GF-D8 (cell line): ENCODE measurements around the gene ANKRD18A.
"Not testable (repeated sequence)": the region's sequence is repeated elsewhere in the genome, so short reads cannot be mapped to it uniquely, and the experiment has no call there.

Experiments used
- DNase-seq: peaks from one replicate; lab custom pipeline; 2025; lab: John Stamatoyannopoulos, UW

Gene ANKRD18A

GRCh38 chr9:38626006-38626405, 5.6 kb upstream of the ANKRD18A start:
- DNase-seq: no peak

DNA sequence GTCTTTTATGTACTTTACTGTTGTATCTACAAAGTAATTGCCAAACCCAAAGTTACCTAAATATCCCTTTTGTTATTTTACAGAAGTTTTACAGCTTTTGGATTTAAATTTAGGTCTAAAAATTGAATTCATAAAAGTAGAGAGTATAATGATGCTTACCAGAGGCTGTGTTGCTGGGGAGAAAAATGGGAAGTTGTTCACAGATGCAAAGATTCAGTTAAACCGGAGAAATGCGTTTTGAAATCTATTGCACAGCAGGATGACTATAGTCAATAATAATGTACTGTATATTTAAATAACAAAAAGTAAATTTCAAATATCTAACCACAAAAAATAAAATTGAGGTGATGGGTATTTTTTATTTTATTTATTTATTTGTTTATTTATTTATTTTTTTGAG, 2.6 kb upstream of the ANKRD18A start:
- peak; percentile 19 for DNase-seq

DNA sequence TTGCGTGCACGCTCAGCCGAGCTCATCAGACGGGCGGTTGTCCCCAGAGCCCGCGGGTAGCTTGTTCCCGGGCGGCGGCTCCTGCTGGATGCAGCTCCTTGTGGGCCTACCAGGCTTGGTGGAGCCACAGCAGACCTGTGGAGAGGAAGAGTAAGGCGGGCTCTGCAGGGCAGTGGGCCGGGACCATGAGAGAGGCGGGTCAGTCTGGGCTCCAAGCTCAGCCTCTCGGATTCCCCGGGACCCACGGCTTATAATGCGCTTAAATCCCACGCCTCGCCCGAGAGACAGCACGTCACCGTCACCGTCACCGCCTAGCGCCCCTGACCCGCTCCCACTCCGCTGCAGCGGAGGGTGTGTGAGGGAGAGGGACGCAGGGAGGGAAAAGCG, 1.9 kb upstream of the ANKRD18A start:
- DNase-seq: no peak

DNA sequence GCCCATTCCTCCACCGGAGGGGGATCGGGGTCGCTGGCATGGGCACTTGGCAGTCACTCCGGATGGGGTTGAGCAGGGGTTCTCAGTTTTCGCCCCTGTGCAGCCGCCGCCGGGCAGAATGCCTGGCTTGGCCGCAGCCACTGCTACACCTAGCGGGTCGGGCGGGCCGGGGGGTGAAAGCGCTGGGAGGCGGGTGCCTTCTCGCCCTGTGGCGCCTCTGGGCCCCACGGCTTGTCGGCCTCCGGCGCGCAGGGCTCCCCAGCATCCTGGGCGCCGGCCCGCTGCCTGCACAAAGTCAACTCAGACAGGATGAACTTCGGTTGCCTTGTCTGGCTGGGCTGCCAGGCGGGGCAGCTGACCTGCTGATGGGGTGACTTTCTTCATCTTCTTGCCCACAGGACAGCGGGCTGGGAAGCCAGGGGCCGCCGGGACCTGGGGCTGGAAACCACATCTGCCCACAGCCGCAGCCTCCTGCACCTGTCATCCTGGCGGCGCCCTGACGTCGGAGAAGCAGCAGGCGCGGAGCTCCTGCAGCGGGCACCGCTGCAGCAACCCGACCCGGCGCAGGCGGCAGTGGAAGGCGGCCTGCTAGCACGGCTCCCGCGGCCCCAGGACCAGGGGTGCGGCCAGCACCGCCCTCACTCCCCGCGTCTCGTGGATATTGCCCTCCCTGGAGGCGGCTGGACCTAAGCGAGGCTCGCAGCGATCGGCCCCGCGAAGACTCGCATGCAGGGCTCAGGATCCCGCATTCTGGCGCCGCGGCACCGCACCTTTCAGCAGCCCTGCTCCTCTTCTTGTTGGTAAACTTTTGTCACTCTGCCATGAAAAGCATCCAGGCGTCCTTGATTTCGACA, 1.3 kb upstream of the ANKRD18A start:
- DNase-seq: no peak

GRCh38 chr9:38619556-38620447, 594 bp downstream of the ANKRD18A start:
- DNase-seq: no peak

- not testable (repeated sequence) for DNase-seq
These were observed 22.2 kb downstream of the ANKRD18A start for GRCh38 chr9:38598029-38598745.

GRCh38 chr9:38595117-38595516, 25.3 kb downstream of the ANKRD18A start:
- DNase-seq: not testable (repeated sequence)

GRCh38 chr9:38591346-38592063, 28.9 kb downstream of the ANKRD18A start:
- DNase-seq: not testable (repeated sequence)

- DNase-seq: not testable (repeated sequence)
These were observed 36.6 kb downstream of the ANKRD18A start for GRCh38 chr9:38583765-38584164.

DNA sequence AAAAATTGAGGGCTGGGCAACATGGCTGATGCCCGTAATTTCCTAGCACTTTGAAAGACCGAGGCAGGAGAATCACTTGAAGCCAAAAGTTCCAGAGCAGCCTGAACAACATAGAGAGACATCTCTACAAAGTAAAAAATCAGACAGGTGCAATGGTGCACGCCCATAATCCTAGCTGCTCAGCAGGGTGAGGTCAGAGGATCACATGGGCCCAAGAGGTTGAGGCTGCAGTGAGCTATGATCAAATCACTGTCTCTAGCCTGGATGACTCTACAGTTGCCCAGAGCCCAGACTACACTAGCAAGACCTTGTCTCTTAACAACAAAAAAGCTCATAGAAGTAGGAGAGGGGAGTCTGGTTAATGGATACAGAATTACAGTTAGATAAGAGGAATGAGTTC, 40.3 kb downstream of the ANKRD18A start:
- not testable (repeated sequence) for DNase-seq

DNA sequence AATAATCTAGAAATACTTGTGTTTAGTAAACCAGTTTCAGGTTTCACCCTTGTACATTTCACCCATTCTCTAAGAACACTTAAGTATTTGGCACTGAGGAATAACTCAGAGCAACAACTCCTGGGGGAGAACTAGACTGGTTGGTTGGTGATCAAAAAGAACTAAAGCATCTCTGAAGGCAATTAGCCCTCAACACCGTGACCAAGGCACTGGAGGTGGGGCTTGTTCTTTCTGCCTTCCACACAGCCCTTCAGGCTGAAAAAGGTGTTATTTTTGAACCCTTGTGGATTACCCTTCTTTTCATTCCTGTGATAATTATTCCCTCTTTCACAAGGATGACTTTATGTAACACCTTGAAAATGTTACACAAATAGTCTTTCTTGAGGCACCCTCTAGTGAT, 44.2 kb downstream of the ANKRD18A start:
- not testable (repeated sequence) for DNase-seq

DNA sequence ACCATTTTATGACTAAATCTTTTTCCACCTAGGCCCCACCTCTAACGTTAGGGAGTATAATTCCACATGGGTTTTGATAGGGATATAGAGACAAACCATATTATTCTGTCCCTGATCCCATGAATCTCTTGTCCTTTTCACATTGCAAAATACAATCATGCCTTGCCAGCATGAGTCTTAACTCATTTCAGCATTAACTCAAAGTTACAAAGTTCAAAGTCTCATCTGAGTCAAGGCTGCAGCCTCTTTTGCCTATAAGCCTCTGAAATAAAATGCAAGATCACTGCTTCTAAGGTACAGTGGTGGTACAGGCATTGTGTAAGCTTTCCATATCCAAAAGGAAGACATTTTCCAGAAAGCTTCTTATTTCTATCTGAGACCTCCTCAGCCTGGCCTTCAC, 54.3 kb downstream of the ANKRD18A start:
- not testable (repeated sequence) for DNase-seq

DNA sequence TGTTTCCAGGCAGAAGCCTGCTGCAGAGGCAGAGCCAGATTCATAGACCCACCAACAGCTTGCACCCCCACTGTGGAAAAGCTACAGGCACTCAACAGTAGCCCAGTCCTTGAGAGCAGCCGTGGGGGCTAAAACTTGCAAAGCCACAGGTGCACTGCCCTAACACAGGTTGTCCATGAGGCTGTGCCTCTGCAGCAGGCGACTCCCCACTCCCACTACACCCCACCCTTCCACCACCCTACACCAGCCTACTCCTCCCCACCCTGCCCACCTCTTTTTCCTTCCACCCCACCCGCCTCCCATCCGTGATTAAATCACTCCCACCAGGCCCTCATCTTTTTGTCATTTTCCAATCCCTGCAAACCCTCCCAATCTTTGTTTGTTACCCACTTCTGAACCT, 55.2 kb downstream of the ANKRD18A start:
- not testable (repeated sequence) for DNase-seq

DNA sequence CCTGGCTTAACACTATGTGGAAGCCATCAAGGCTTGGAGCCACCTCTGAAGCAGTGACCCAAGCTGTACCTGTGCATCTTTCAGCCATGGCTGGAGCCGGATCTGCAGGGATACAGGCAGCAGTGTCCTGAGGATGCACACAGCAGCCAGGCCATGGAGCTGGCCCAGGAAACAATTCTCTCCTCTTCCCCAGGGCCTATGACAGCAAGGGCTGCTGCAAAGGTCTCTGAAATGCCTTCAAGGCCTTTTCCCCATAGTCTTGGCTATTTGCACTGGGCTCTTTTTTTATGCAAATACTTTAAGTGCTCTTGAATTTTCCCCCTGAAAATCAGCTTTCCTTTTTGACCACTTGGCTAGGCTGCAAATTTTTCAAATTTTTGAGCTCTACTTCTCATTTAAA, 56.5 kb downstream of the ANKRD18A start:
- DNase-seq: not testable (repeated sequence)

- DNase-seq: not testable (repeated sequence)
These were observed 59.3 kb downstream of the ANKRD18A start for GRCh38 chr9:38561134-38561533.

- not testable (repeated sequence) for DNase-seq
These were observed 61.2 kb downstream of the ANKRD18A start for GRCh38 chr9:38559172-38559571.

GRCh38 chr9:38557746-38558145, 62.6 kb downstream of the ANKRD18A start:
- not testable (repeated sequence) for DNase-seq

DNA sequence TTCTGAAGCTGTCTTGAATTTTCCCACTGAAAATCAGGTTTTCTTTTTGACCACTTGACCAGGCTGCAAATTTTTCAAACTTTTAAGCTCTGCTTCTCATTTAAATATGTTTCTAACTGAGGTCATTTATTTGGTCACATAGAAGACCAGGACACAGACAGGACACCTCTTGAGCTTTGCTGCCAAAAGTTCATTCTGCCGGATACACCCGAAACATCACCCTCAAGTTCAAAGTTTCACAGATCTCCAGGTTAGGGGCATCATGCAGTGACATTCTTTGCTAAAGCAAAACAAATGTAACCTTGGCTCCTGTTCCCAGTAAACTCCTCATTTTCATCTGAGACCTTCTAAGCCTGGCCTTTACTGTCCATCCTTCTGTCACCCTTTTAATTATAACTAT, 65.4 kb downstream of the ANKRD18A start:
- DNase-seq: not testable (repeated sequence)

DNA sequence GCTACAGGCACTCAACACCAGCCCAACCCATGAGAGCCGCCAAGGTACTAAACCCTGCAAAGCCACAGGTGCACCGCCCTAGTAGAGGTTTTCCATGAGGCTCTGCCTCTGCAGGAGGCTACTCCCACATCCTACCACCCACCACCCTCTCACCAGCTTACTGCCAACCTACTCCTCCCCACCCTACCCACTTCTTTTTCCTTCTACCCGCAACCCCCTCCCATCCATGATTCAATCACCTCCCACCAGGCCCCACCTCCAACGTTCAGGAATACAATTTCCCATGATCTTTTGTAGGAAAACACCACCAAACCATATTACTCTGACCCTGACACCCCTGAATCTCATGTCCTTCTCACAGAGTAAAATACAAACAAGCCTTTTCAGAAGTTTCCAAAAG, 67.4 kb downstream of the ANKRD18A start:
- DNase-seq: not testable (repeated sequence)

GRCh38 chr9:38546497-38547163, 73.8 kb downstream of the ANKRD18A start:
- peak; percentile 5 for DNase-seq

DNA sequence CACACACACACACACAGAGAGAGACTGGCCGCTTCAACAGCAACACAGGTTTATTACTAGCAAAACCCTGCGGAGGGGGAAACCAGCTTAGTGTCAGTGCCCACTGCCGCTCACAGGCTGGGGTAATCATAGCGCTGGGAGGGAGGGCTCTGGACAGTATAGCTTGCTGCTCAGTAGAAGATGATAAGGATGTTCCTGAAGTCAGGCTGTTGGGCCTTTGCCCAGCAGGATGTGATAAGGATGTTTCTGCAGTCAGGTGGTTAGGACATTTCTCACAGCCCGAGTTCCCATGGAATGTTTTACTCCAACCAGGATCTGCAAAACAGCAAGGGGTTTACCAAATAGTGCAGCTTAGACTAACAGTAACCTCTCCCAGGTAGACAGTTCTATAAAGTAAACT, 79.9 kb downstream of the ANKRD18A start:
- DNase-seq: not testable (repeated sequence)
